HG02938 (cell line): ENCODE measurements around the gene LMO7.
A peak's percentile ranks its signal among the peaks of the same experiment; 100 is the strongest.
"Not testable (repeated sequence)": the region's sequence is repeated elsewhere in the genome, so short reads cannot be mapped to it uniquely, and the experiment has no call there.

ENCODE experiments used
- ATAC-seq: cut with Tn5 transposase; IDR thresholded peaks from one replicate; pipeline ENCODE4 v1.9.1; 2021; ENCODE audit warnings: mild to moderate bottlenecking, moderate library complexity; ENCODE audit not compliant: unreplicated experiment

Gene LMO7

GRCh38 chr13:75739244-75739868 lies 103.2 kb downstream of the LMO7 start:
- ATAC-seq: peak; percentile 70

GRCh38 chr13:75740031-75740430 lies 103.9 kb downstream of the LMO7 start:
- no peak for ATAC-seq

GRCh38 chr13:75743072-75743471 lies 106.9 kb downstream of the LMO7 start:
- ATAC-seq: not testable (repeated sequence)

- ATAC-seq: no peak
Measured at GRCh38 chr13:75744127-75744526, 108.0 kb downstream of the LMO7 start.

- ATAC-seq: no peak
Measured at GRCh38 chr13:75745387-75745786, 109.3 kb downstream of the LMO7 start.

- no peak for ATAC-seq
Measured at GRCh38 chr13:75748874-75749273, 112.7 kb downstream of the LMO7 start.

- no peak for ATAC-seq
Measured at GRCh38 chr13:75749407-75749806, 113.3 kb downstream of the LMO7 start.

DNA sequence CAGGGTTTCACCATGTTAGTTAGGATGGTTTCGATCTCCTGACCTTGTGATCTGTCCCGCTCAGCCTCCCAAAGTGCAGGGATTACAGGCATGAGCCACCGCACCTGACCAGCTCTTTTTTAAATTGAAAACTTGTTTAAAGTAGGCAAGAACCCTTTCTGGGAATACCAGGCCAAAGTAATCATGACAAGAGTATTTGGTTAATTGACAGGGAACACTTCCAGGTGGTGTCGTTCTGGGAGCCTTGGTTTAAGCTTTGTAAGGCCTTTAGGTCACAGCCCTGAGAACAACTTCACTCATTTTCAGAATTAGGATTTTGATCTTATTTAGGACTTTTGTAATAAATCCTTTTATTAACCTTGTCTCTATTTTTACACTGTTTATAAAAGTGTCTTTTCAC lies 115.2 kb downstream of the LMO7 start:
- no peak for ATAC-seq

DNA sequence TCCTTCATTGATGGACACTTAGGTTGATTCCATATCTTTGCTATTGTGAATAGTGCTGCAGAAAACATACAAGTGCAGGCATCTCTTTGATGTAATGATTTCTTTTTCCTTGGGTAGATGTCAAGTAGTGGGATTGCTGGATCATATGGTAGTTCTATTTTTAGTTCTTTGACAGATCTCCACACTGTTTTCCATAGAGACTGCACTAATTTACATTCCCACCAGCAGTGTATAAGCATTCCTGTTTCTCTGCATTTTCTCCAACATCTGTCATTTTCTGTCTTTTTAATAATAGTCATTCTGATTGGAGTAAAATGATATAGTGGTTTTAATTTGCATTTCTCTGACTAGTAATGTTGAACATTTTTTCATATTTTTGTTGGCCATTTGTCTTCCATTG lies 116.7 kb downstream of the LMO7 start:
- no peak for ATAC-seq

DNA sequence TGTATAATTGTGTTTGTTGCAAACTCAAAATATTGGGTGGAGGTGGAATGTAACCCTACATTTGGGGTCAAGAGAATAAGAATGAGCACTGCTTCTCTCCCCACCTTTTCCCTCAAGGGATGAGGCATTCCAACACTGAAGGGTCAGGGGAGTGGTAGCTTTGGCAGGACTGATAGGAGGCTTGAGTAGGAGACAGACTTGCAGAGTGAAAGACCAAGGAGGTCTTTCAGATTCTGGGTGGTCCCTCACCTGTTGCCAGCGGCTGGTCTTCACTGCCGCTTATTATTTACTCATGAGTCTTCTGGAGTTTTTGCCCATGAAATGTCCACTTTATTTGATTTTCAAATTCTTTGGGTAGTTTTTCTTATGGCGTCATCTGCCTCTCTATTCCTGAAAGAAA lies 118.8 kb downstream of the LMO7 start:
- no peak for ATAC-seq

DNA sequence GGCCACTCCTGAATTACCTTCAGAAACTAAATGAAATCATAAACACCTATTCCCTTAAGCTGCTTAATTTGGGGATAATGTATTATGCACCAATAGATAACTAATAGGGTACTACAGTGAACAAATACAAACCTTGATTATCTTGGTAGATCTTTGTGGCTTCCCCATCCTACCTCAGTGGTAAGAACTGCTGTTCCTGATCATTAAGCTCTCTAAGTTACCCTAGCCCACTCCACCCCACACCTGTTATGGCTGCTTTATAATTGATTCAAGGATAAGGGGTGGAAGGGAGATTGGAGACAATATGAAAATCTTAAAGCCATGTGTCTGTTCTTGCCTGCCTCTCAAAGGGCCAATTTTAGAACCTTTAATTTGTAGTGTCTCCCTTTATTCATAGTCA lies 121.2 kb downstream of the LMO7 start:
- no peak for ATAC-seq

DNA sequence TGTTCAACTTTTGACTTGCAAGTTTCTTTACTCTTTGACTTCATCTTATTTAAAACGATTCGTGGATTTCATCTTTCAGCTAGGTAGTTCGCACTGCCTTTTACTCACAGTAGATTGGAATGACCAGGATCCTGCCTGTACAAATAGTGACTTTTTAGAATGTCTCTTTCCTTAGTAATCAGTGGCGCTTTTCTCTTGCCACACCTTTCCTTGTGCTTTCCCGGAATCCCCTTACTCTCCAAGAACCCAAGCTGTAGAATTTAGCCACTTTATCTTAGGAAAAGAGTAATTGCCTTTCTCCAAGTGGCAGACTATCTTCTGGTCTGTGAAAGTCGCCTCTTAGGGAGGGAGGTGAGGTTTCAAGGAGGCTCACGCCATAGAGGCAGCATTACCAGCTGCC lies 123.4 kb downstream of the LMO7 start:
- ATAC-seq: no peak

GRCh38 chr13:75760131-75761021 lies 124.2 kb downstream of the LMO7 start:
- peak; percentile 46 for ATAC-seq

GRCh38 chr13:75761369-75761768 lies 125.2 kb downstream of the LMO7 start:
- ATAC-seq: no peak

- peak; percentile 93 for ATAC-seq
Measured at GRCh38 chr13:75762076-75762937, 126.2 kb downstream of the LMO7 start.

- peak; percentile 28 for ATAC-seq
Measured at GRCh38 chr13:75762955-75763354, 126.8 kb downstream of the LMO7 start.

GRCh38 chr13:75763512-75763911 lies 127.4 kb downstream of the LMO7 start:
- no peak for ATAC-seq

GRCh38 chr13:75764251-75764925 lies 128.3 kb downstream of the LMO7 start:
- no peak for ATAC-seq

DNA sequence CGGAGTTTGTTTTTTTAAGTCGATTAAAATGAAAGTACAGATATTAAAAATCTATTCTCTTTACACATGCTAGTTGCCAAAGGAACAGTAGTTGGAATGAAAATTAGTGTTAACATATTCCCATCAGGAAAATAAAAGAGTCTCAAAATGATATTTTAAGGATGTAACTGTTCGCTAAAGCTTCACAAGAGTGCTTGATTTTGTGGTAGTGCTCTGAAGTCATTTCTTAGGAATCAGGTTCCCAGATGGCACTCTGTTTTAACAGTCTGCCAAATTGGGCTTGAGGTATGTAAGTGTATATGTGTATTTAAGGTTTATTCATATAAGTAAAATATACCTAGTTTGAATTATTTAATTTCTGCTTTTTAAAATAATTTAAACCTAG lies 128.8 kb downstream of the LMO7 start:
- no peak for ATAC-seq

- ATAC-seq: no peak
Measured at GRCh38 chr13:75766636-75767035, 130.5 kb downstream of the LMO7 start.
